ENCODE measurements around the gene GLA. TPM values are rescaled to one million over a fixed set of nuclear protein-coding genes. Genes with fewer than 3 reads are reported as not detected.

GLA gene
- total RNA-seq: 10 to 100 TPM; 23.7 to 26.0 TPM
- polyA plus RNA-seq: 10 to 100 TPM; 25.3 to 41.4 TPM
- long read RNA-seq, donor 1, transcript GLA-201 (7 exons, 1,318 nt): major isoform, 42 of 48 reads
- long read RNA-seq, donor 1, partial matches to known transcripts: 0 of 48 reads
- long read RNA-seq, donor 1, other reads (novel, unspliced or antisense): 4 of 48 reads
- long read RNA-seq, donor 2, partial matches to known transcripts: 0 of 6 reads
- long read RNA-seq, donor 2, other reads (novel, unspliced or antisense): 1 of 6 reads

DNA sequence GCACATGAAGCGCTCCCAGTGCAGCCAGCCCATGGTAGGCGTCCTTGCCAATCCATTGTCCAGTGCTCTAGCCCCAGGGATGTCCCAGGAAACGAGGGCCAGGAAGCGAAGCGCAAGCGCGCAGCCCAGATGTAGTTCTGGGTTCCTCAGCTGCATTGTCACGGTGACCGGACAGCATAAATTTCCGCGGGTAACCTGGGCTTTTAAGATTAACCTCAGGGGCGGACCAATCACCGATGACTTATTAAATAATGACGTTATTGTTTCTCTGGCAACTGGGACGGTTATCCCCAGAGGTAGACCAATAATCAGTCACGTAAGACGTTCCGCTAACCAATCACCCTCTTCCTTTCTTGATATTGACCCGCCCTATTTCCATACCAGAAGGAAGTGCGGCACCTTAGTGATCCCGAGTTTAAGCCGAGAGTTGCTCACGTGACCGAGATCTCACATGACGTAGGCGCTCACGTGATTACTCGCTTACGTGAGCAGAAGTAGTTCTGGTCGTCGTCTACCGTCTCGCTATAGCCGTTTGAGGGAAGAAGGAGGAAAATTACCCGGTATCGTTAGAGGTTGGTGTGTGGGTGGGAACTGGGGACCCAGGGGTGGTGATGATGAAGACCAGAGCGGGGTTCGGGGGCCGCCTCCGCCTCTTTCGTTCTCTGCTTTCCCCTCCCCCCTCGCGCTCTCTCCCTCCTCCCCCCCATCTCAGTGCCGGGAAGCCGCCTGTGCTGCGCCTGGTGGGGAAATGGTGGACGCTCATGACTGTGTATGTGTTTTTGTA, at the start of gene GLA, which contains the start of gene HNRNPH2:
Gene GLA, minus strand, starts transcription at position 178 of the 784 bp plus-strand sequence. Its CDS starts 22 bp downstream, at position 156.
Gene HNRNPH2, plus strand, starts transcription at position 475 of the 784 bp plus-strand sequence. CDS start 3,767 bp downstream, outside the sequence.
- H3K27ac ChIP-seq (ENCODE audit: low read depth in 1 of 2, low read length in 2 of 2): peak within 1 kb of the TSS; percentile 71 to 96
- H3K4me3 ChIP-seq (ENCODE audit: low read length in 2 of 2): peak within 1 kb of the TSS; percentile 54 to 95
- H3K9me3 ChIP-seq (ENCODE audit: control insufficient read depth, low read length): no peaks in the 10 kb centered on the region
- intact Hi-C loops (cut with DNase I): no loop called here
- ATAC-seq (ENCODE audit: low FRiP score) (peak; percentile 95), DNase-seq (peak; percentile 91 to 93)
- no peaks in the 10 kb centered on the region for H3K4me1 ChIP-seq (ENCODE audit: control insufficient read depth in 1 of 2, insufficient read depth in 2 of 2, low read length in 2 of 2)
- WGBS, 2 donors: 0 to 27% methylated on average over 44 to 47 of the region's 47 CpGs
- no peaks in the 10 kb centered on the region for H3K27me3 ChIP-seq (ENCODE audit: control insufficient read depth in 1 of 2, insufficient read depth in 2 of 2, low read length in 1 of 2)
- no peaks in the 10 kb centered on the region for H3K36me3 ChIP-seq (ENCODE audit: control insufficient read depth in 1 of 2, insufficient read depth in 2 of 2, low read length in 1 of 2)

DNA sequence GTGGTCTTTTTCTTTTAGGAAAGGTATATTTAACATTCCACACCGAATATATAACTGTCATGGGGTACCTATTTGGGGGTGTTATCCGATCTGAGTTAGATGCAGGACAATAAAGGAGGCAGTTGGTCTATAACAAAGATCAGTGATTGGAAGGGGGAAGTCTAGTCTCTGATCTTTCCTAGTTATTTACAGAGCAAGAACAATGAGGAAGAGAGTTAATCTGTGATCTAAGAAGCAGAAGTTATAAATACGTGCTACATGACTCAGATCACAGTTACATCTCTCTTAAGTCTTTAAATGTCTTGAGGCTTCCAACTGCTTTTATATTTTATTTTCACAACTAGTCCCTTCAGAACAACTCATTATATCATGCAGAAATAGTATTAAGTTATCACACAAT, 44.3 kb upstream of the GLA start:
- intact Hi-C loops (cut with DNase I): no loop called here
- Histone ChIP-seq H3K27me3 (ENCODE audit: control insufficient read depth in 1 of 2, insufficient read depth in 2 of 2, low read length in 1 of 2) (no peaks in the 10 kb centered on the region), H3K36me3 (ENCODE audit: control insufficient read depth in 1 of 2, insufficient read depth in 2 of 2, low read length in 1 of 2) (no peaks in the 10 kb centered on the region), H3K27ac (ENCODE audit: low read depth in 1 of 2, low read length in 2 of 2) (no peak overlapping the region), H3K4me3 (ENCODE audit: low read length in 2 of 2) (no peak overlapping the region), H3K4me1 (ENCODE audit: control insufficient read depth in 1 of 2, insufficient read depth in 2 of 2, low read length in 2 of 2) (no peaks in the 10 kb centered on the region), H3K9me3 (ENCODE audit: control insufficient read depth, low read length) (no peaks in the 10 kb centered on the region)
- WGBS, 2 donors: 68 to 90% methylated on average over 3 of the region's 3 CpGs
- ATAC-seq (ENCODE audit: low FRiP score): no peak
- DNase-seq: no peak

DNA sequence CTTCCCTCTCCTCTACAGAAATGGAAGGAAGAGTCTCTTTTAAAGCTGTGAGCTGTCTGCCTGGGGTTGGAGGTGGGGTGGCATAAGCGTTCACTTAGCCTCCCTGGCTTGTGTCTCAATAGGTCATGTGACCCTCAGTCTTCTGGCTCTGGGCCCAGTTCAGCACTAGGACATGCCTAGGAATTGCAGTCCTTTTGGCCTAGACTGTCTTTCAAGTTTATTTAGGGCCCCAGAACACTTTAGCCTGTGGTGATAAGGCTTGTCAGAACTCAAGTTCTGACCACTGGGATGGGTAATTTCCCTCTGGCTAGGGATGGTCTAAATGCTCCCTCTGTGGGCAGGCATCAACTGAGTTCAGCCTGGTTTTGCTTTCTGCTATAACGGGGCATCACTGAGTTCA, 43.2 kb upstream of the GLA start:
- DNase-seq: peak in 1 of 2 donors; percentile 78
- no peak for ATAC-seq (ENCODE audit: low FRiP score)

GRCh38 chrX:101450085-101450484, 42.4 kb upstream of the GLA start:
- WGBS, 2 donors: 48 to 94% methylated on average over 2 of the region's 2 CpGs
- intact Hi-C loops (cut with DNase I): no loop called here

More for the DNA sequence above, 43.2 kb upstream of the GLA start:
- H3K4me3 ChIP-seq (ENCODE audit: low read length in 2 of 2): no peak overlapping the region
- 43 to 49% methylated on average over 2 of the region's 2 CpGs for WGBS, 2 donors
- H3K27ac ChIP-seq (ENCODE audit: low read depth in 1 of 2, low read length in 2 of 2): no peak overlapping the region
- no peaks in the 10 kb centered on the region for H3K36me3 ChIP-seq (ENCODE audit: control insufficient read depth in 1 of 2, insufficient read depth in 2 of 2, low read length in 1 of 2)
- no peaks in the 10 kb centered on the region for H3K9me3 ChIP-seq (ENCODE audit: control insufficient read depth, low read length)
- H3K27me3 ChIP-seq (ENCODE audit: control insufficient read depth in 1 of 2, insufficient read depth in 2 of 2, low read length in 1 of 2): no peaks in the 10 kb centered on the region
- H3K4me1 ChIP-seq (ENCODE audit: control insufficient read depth in 1 of 2, insufficient read depth in 2 of 2, low read length in 2 of 2): no peaks in the 10 kb centered on the region
- intact Hi-C loops (cut with DNase I): no loop called here

GRCh38 chrX:101449279-101449678, 41.6 kb upstream of the GLA start:
- WGBS, 2 donors: 83 to 100% methylated on average over 1 of the region's 1 CpG
- H3K9me3 ChIP-seq (ENCODE audit: control insufficient read depth, low read length): no peaks in the 10 kb centered on the region

More at GRCh38 chrX:101450085-101450484, 42.4 kb upstream of the GLA start:
- H3K27ac ChIP-seq (ENCODE audit: low read depth in 1 of 2, low read length in 2 of 2): no peak overlapping the region
- no peaks in the 10 kb centered on the region for H3K4me1 ChIP-seq (ENCODE audit: control insufficient read depth in 1 of 2, insufficient read depth in 2 of 2, low read length in 2 of 2)
- no peaks in the 10 kb centered on the region for H3K27me3 ChIP-seq (ENCODE audit: control insufficient read depth in 1 of 2, insufficient read depth in 2 of 2, low read length in 1 of 2)
- ATAC-seq (ENCODE audit: low FRiP score) (no peak), DNase-seq (no peak)
- H3K4me3 ChIP-seq (ENCODE audit: low read length in 2 of 2): no peak overlapping the region
- no peaks in the 10 kb centered on the region for H3K36me3 ChIP-seq (ENCODE audit: control insufficient read depth in 1 of 2, insufficient read depth in 2 of 2, low read length in 1 of 2)
- no peaks in the 10 kb centered on the region for H3K9me3 ChIP-seq (ENCODE audit: control insufficient read depth, low read length)

DNA sequence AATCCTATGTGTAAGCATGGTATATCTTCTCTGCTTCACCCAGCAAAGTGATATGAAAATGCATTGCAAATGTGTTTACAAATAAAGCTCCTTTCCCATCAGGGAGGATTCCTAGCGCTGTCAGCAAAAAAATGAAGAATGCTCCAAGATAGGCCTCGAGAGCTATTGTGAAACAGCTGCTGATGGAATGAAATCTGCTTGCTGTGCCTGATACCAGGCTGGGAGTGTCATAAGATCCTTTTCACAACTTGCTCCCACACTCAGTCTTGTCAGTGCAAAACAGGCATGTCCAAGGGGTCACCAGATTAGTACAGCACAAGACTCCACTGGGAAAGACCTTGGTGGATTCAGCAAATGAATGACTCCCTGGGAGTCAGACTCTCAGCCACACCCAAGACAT, 34.4 kb upstream of the GLA start:
- 76 to 97% methylated on average over 2 of the region's 2 CpGs for WGBS, 2 donors
- H3K9me3 ChIP-seq (ENCODE audit: control insufficient read depth, low read length): no peaks in the 10 kb centered on the region
- H3K4me1 ChIP-seq (ENCODE audit: control insufficient read depth in 1 of 2, insufficient read depth in 2 of 2, low read length in 2 of 2): no peaks in the 10 kb centered on the region
- H3K27ac ChIP-seq (ENCODE audit: low read depth in 1 of 2, low read length in 2 of 2): no peak overlapping the region
- no peaks in the 10 kb centered on the region for H3K27me3 ChIP-seq (ENCODE audit: control insufficient read depth in 1 of 2, insufficient read depth in 2 of 2, low read length in 1 of 2)
- intact Hi-C loops (cut with DNase I): no loop called here
- H3K36me3 ChIP-seq (ENCODE audit: control insufficient read depth in 1 of 2, insufficient read depth in 2 of 2, low read length in 1 of 2): peaks cover 0 to 1% of the 10 kb centered on the region in 2 donors
- H3K4me3 ChIP-seq (ENCODE audit: low read length in 2 of 2): no peak overlapping the region
- ATAC-seq (ENCODE audit: low FRiP score) (no peak), DNase-seq (no peak)

More at GRCh38 chrX:101449279-101449678, 41.6 kb upstream of the GLA start:
- Histone ChIP-seq H3K27me3 (ENCODE audit: control insufficient read depth in 1 of 2, insufficient read depth in 2 of 2, low read length in 1 of 2) (no peaks in the 10 kb centered on the region), H3K36me3 (ENCODE audit: control insufficient read depth in 1 of 2, insufficient read depth in 2 of 2, low read length in 1 of 2) (no peaks in the 10 kb centered on the region), H3K4me1 (ENCODE audit: control insufficient read depth in 1 of 2, insufficient read depth in 2 of 2, low read length in 2 of 2) (no peaks in the 10 kb centered on the region), H3K27ac (ENCODE audit: low read depth in 1 of 2, low read length in 2 of 2) (no peak overlapping the region), H3K4me3 (ENCODE audit: low read length in 2 of 2) (no peak overlapping the region)
- ATAC-seq (ENCODE audit: low FRiP score): no peak
- intact Hi-C loops (cut with DNase I): no loop called here
- DNase-seq: no peak

- Histone ChIP-seq H3K36me3 (ENCODE audit: control insufficient read depth in 1 of 2, insufficient read depth in 2 of 2, low read length in 1 of 2) (no peaks in the 10 kb centered on the region), H3K4me3 (ENCODE audit: low read length in 2 of 2) (no peak overlapping the region), H3K4me1 (ENCODE audit: control insufficient read depth in 1 of 2, insufficient read depth in 2 of 2, low read length in 2 of 2) (no peaks in the 10 kb centered on the region), H3K9me3 (ENCODE audit: control insufficient read depth, low read length) (no peaks in the 10 kb centered on the region), H3K27me3 (ENCODE audit: control insufficient read depth in 1 of 2, insufficient read depth in 2 of 2, low read length in 1 of 2) (no peaks in the 10 kb centered on the region), H3K27ac (ENCODE audit: low read depth in 1 of 2, low read length in 2 of 2) (no peak overlapping the region)
- intact Hi-C loops (cut with DNase I): no loop called here
- no peak for DNase-seq
- WGBS, 2 donors: 73 to 88% methylated on average over 2 of the region's 2 CpGs
- ATAC-seq (ENCODE audit: low FRiP score): no peak
Observed at GRCh38 chrX:101430457-101431078, 22.8 kb upstream of the GLA start.

DNA sequence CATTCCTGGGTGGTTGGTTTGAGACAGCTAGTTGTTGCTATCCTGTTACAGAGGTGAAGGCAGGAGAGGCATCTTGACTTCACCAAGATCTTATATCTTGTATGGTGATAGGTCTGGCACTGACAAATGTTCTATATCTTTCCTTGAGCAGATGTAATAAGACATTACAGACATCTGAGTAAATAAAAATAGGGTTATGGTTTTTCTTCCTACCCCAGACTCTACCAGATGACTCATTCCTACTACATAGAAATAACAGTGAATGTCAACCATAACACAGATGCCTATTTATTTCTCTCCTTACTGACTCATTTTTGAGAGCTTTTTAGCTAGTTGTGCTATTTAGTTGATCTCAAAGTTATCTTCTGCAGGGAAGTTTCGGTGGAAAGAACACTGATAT, 22.2 kb upstream of the GLA start:
- Histone ChIP-seq H3K9me3 (ENCODE audit: control insufficient read depth, low read length) (no peaks in the 10 kb centered on the region), H3K27me3 (ENCODE audit: control insufficient read depth in 1 of 2, insufficient read depth in 2 of 2, low read length in 1 of 2) (no peaks in the 10 kb centered on the region), H3K4me1 (ENCODE audit: control insufficient read depth in 1 of 2, insufficient read depth in 2 of 2, low read length in 2 of 2) (no peaks in the 10 kb centered on the region), H3K36me3 (ENCODE audit: control insufficient read depth in 1 of 2, insufficient read depth in 2 of 2, low read length in 1 of 2) (no peaks in the 10 kb centered on the region), H3K27ac (ENCODE audit: low read depth in 1 of 2, low read length in 2 of 2) (no peak overlapping the region), H3K4me3 (ENCODE audit: low read length in 2 of 2) (no peak overlapping the region)
- 67 to 74% methylated on average over 1 of the region's 1 CpG for WGBS, 2 donors
- no peak for DNase-seq
- intact Hi-C loops (cut with DNase I): no loop called here
- ATAC-seq (ENCODE audit: low FRiP score): no peak

Data from aorta (tissue), 5 donors.